Karpas-422 (cell line): Measurements from ENCODE around the gene DPYSL3. TPM values are rescaled to one million over a fixed set of nuclear protein-coding genes. Genes with fewer than 3 reads are reported as not detected.

Experiments
- DNase-seq: peaks from one replicate; pipeline ENCODE4 v3.0.0-alpha.2; 2015
- H2AFZ ChIP-seq: fragments of 200-600 bp; sonication (generic); 2 replicates; pipeline ENCODE4 v1.6.1; 2014; ENCODE audit warnings: antibody characterized with exemption, low read length, mixed read lengths
- H3K27ac ChIP-seq: fragments of 200-600 bp; sonication (generic); 2 replicates; pipeline ENCODE4 v1.5.1; 2014; ENCODE audit warnings: mild to moderate bottlenecking, low read length, moderate library complexity
- H3K27me3 ChIP-seq: fragments of 200-600 bp; sonication (generic); 2 replicates; pipeline ENCODE4 v1.6.1; 2014; ENCODE audit warnings: low read length, mixed read lengths
- H3K36me3 ChIP-seq: fragments of 200-600 bp; sonication (generic); 2 replicates; pipeline ENCODE4 v1.6.1; 2014; ENCODE audit warnings: low read length, mixed read lengths; ENCODE audit not compliant: insufficient read depth
- H3K4me1 ChIP-seq: fragments of 200-600 bp; sonication (generic); 2 replicates; pipeline ENCODE4 v1.6.1; 2014; ENCODE audit warnings: mild to moderate bottlenecking, low read length, mixed read lengths
- H3K4me2 ChIP-seq: fragments of 200-600 bp; sonication (generic); 2 replicates; pipeline ENCODE4 v1.6.1; 2014; ENCODE audit warnings: low read length, low read depth, mild to moderate bottlenecking; ENCODE audit not compliant: poor library complexity, severe bottlenecking
- H3K4me3 ChIP-seq: fragments of 200-600 bp; sonication (generic); 2 replicates; pipeline ENCODE4 v1.5.1; 2014; ENCODE audit warnings: mild to moderate bottlenecking, antibody characterized with exemption, low read length, mixed read lengths
- H3K79me2 ChIP-seq: fragments of 200-600 bp; sonication (generic); 2 replicates; pipeline ENCODE4 v1.6.1; 2014; ENCODE audit warnings: mild to moderate bottlenecking, low read length, mixed read lengths
- H3K9ac ChIP-seq: fragments of 200-600 bp; sonication (generic); 2 replicates; pipeline ENCODE4 v1.6.0; 2014; ENCODE audit warnings: low read length
- H3K9me2 ChIP-seq: fragments of 200-600 bp; sonication (generic), shearing (Covaris generic); replicated peaks from 2 replicates; pipeline ENCODE4 v1.6.0; 2014; ENCODE audit warnings: mild to moderate bottlenecking, low read length, moderate library complexity; ENCODE audit not compliant: insufficient read depth
- H3K9me3 ChIP-seq: fragments of 300-700, 200-600 bp; sonication (generic); 2 replicates; pipeline ENCODE4 v1.6.1; 2014; ENCODE audit warnings: low read length, mixed read lengths
- H4K20me1 ChIP-seq: fragments of 200-600 bp; sonication (generic); 2 replicates; pipeline ENCODE4 v1.6.1; 2014; ENCODE audit warnings: mild to moderate bottlenecking, antibody characterized with exemption, low read length, low read depth; ENCODE audit not compliant: insufficient read depth
- total RNA-seq: library from RNA; depleted of rRNA; stranded (reverse); fragments of >200 nt; shearing (Covaris generic); gene quantifications from 2 replicates; pipeline ENCODE4 v1.2.3, GENCODE V29; 2014; ENCODE audit warnings: low replicate concordance

The DPYSL3 gene
- total RNA-seq, 1 experiment from 2014 or later: not detected

GRCh38 chr5:147448766-147449165 is 61.1 kb downstream of the DPYSL3 start:
- Histone ChIP-seq H3K9me3 (no peaks in the 10 kb centered on the region), H3K27ac (no peak overlapping the region), H3K27me3 (no peaks in the 10 kb centered on the region), H3K9ac (no peak overlapping the region), H3K4me1 (no peaks in the 10 kb centered on the region), H3K4me3 (no peak overlapping the region), H3K36me3 (no peaks in the 10 kb centered on the region), H3K9me2 (no peaks in the 10 kb centered on the region), H2AFZ (no peak overlapping the region), H3K79me2 (no peaks in the 10 kb centered on the region), H4K20me1 (no peaks in the 10 kb centered on the region), H3K4me2 (no peak overlapping the region)
- DNase-seq: no peak

- Histone ChIP-seq H3K27me3 (no peaks in the 10 kb centered on the region), H3K36me3 (no peaks in the 10 kb centered on the region), H3K4me2 (no peak overlapping the region), H3K9ac (no peak overlapping the region), H3K27ac (no peak overlapping the region), H4K20me1 (no peaks in the 10 kb centered on the region), H3K4me3 (no peak overlapping the region), H2AFZ (no peak overlapping the region), H3K9me3 (no peaks in the 10 kb centered on the region), H3K4me1 (no peaks in the 10 kb centered on the region), H3K9me2 (no peaks in the 10 kb centered on the region), H3K79me2 (no peaks in the 10 kb centered on the region)
- no peak for DNase-seq
Measured at GRCh38 chr5:147446523-147446922, 63.3 kb downstream of the DPYSL3 start.

GRCh38 chr5:147445917-147446316 is 64.0 kb downstream of the DPYSL3 start:
- no peaks in the 10 kb centered on the region for H3K9me3 ChIP-seq
- H3K27ac ChIP-seq: no peak overlapping the region
- H3K27me3 ChIP-seq: no peaks in the 10 kb centered on the region
- no peak overlapping the region for H3K9ac ChIP-seq
- no peak overlapping the region for H2AFZ ChIP-seq
- no peaks in the 10 kb centered on the region for H3K4me1 ChIP-seq
- H3K4me2 ChIP-seq: no peak overlapping the region
- no peaks in the 10 kb centered on the region for H4K20me1 ChIP-seq
- no peaks in the 10 kb centered on the region for H3K79me2 ChIP-seq
- DNase-seq: no peak
- no peaks in the 10 kb centered on the region for H3K36me3 ChIP-seq
- H3K9me2 ChIP-seq: no peaks in the 10 kb centered on the region
- H3K4me3 ChIP-seq: no peak overlapping the region

- Histone ChIP-seq H3K4me2 (no peak overlapping the region), H3K4me1 (no peaks in the 10 kb centered on the region), H3K27ac (no peak overlapping the region), H3K79me2 (no peaks in the 10 kb centered on the region), H3K9me3 (no peaks in the 10 kb centered on the region), H3K36me3 (no peaks in the 10 kb centered on the region), H2AFZ (no peak overlapping the region), H3K27me3 (no peaks in the 10 kb centered on the region), H3K4me3 (no peak overlapping the region), H3K9me2 (no peaks in the 10 kb centered on the region), H4K20me1 (no peaks in the 10 kb centered on the region), H3K9ac (no peak overlapping the region)
- no peak for DNase-seq
Measured at GRCh38 chr5:147445090-147445489, 64.8 kb downstream of the DPYSL3 start.

- Histone ChIP-seq H3K27ac (no peak overlapping the region), H4K20me1 (no peaks in the 10 kb centered on the region), H3K9me3 (no peaks in the 10 kb centered on the region), H3K9ac (no peak overlapping the region), H3K27me3 (no peaks in the 10 kb centered on the region), H3K9me2 (no peaks in the 10 kb centered on the region), H2AFZ (no peak overlapping the region), H3K4me3 (no peak overlapping the region), H3K4me1 (no peaks in the 10 kb centered on the region), H3K79me2 (no peaks in the 10 kb centered on the region), H3K36me3 (no peaks in the 10 kb centered on the region), H3K4me2 (no peak overlapping the region)
- no peak for DNase-seq
Measured at GRCh38 chr5:147442224-147442623, 67.6 kb downstream of the DPYSL3 start.

- H3K36me3 ChIP-seq: no peaks in the 10 kb centered on the region
- no peak overlapping the region for H3K27ac ChIP-seq
- no peaks in the 10 kb centered on the region for H3K9me3 ChIP-seq
- no peaks in the 10 kb centered on the region for H3K79me2 ChIP-seq
- H2AFZ ChIP-seq: no peak overlapping the region
- no peak overlapping the region for H3K4me2 ChIP-seq
- peaks cover 2% of the 10 kb centered on the region; the same call in 1 of the 2 replicates for H3K4me1 ChIP-seq
- DNase-seq: no peak
- no peak overlapping the region for H3K9ac ChIP-seq
- H3K9me2 ChIP-seq: no peaks in the 10 kb centered on the region
- H4K20me1 ChIP-seq: no peaks in the 10 kb centered on the region
- H3K4me3 ChIP-seq: no peak overlapping the region
- no peaks in the 10 kb centered on the region for H3K27me3 ChIP-seq
Measured at GRCh38 chr5:147441191-147441695, 68.6 kb downstream of the DPYSL3 start.

- Histone ChIP-seq H3K4me1 (peaks cover 2% of the 10 kb centered on the region; the same call in 1 of the 2 replicates), H3K9me2 (no peaks in the 10 kb centered on the region), H3K9me3 (no peaks in the 10 kb centered on the region), H3K4me3 (no peak overlapping the region), H3K79me2 (no peaks in the 10 kb centered on the region), H3K27me3 (no peaks in the 10 kb centered on the region), H3K9ac (no peak overlapping the region), H2AFZ (no peak overlapping the region), H3K36me3 (no peaks in the 10 kb centered on the region), H3K4me2 (no peak overlapping the region), H4K20me1 (no peaks in the 10 kb centered on the region), H3K27ac (no peak overlapping the region)
- no peak for DNase-seq
Measured at GRCh38 chr5:147439254-147439653, 70.6 kb downstream of the DPYSL3 start.

GRCh38 chr5:147437161-147437596 is 72.7 kb downstream of the DPYSL3 start:
- H3K4me2 ChIP-seq: no peak overlapping the region
- H3K9me2 ChIP-seq: no peaks in the 10 kb centered on the region
- no peak overlapping the region for H3K27ac ChIP-seq
- H3K27me3 ChIP-seq: no peaks in the 10 kb centered on the region
- no peak overlapping the region for H3K4me3 ChIP-seq
- no peaks in the 10 kb centered on the region for H3K9me3 ChIP-seq
- H3K36me3 ChIP-seq: no peaks in the 10 kb centered on the region
- no peak for DNase-seq
- H3K4me1 ChIP-seq: peaks cover 2% of the 10 kb centered on the region; the same call in 1 of the 2 replicates
- H2AFZ ChIP-seq: no peak overlapping the region
- no peak overlapping the region for H3K9ac ChIP-seq
- no peaks in the 10 kb centered on the region for H3K79me2 ChIP-seq
- no peaks in the 10 kb centered on the region for H4K20me1 ChIP-seq

- Histone ChIP-seq H2AFZ (no peak overlapping the region), H3K9me2 (no peaks in the 10 kb centered on the region), H3K27ac (no peak overlapping the region), H3K27me3 (no peaks in the 10 kb centered on the region), H3K4me3 (no peak overlapping the region), H3K9ac (no peak overlapping the region), H3K36me3 (no peaks in the 10 kb centered on the region), H3K9me3 (no peaks in the 10 kb centered on the region), H3K4me2 (no peak overlapping the region), H4K20me1 (no peaks in the 10 kb centered on the region), H3K4me1 (peaks cover 2% of the 10 kb centered on the region; the same call in 1 of the 2 replicates), H3K79me2 (no peaks in the 10 kb centered on the region)
- no peak for DNase-seq
Measured at GRCh38 chr5:147436596-147436995, 73.3 kb downstream of the DPYSL3 start.
